ENCODE data around the gene MASTL.
"Not testable (repeated sequence)": the region's sequence is repeated elsewhere in the genome, so short reads cannot be mapped to it uniquely, and the experiment has no call there.

MASTL gene

GRCh38 chr10:27153329-27153728, 1.8 kb upstream of the MASTL start:
- Histone ChIP-seq H3F3A (ENCODE audit: control insufficient read depth, insufficient read depth) (peaks cover 3% of the 10 kb centered on the region; the same call in 1 of the 2 replicates), H3K4me1 (ENCODE audit: control insufficient read depth, low read length) (peaks cover 33% of the 10 kb centered on the region), H3K9me2 (replicated peaks; ENCODE audit: control insufficient read depth, low read length) (no peaks in the 10 kb centered on the region), H4K20me1 (ENCODE audit: control insufficient read depth, insufficient read depth, low read depth, low read length) (peaks cover 35% of the 10 kb centered on the region), H3K27ac (ENCODE audit: low read depth, low read length) (peak overlapping the region; percentile 97; the same call in 1 of the 2 replicates), H3K9me3 (ENCODE audit: control insufficient read depth, insufficient read depth, low read length) (no peaks in the 10 kb centered on the region), H3K27me3 (ENCODE audit: control insufficient read depth, low read length) (no peaks in the 10 kb centered on the region), H3K36me3 (ENCODE audit: control insufficient read depth, low read length) (peaks cover 70% of the 10 kb centered on the region), H3K4me2 (ENCODE audit: low read length) (peak overlapping the region; percentile 87), H3K4me3 (ENCODE audit: low read length) (peak overlapping the region; percentile 100), H3K79me2 (ENCODE audit: control insufficient read depth, low read length) (peaks cover 97% of the 10 kb centered on the region)
- TF ChIP-seq CTCF (IDR thresholded peaks at IDR 0.05; ENCODE audit: low read depth, low read length, poor library complexity, severe bottlenecking), result no peak
- no peak for TF ChIP-seq EZH2phosphoT487 (IDR thresholded peaks at IDR 0.05; ENCODE audit: borderline replicate concordance, low read length)

- no peaks in the 10 kb centered on the region for H3K27me3 ChIP-seq (ENCODE audit: control insufficient read depth, low read length)
- H3K4me3 ChIP-seq (ENCODE audit: low read length), result peak overlapping the region; percentile 100
- no peaks in the 10 kb centered on the region for H3K9me2 ChIP-seq (replicated peaks; ENCODE audit: control insufficient read depth, low read length)
- peak overlapping the region; percentile 87 for H3K4me2 ChIP-seq (ENCODE audit: low read length)
- TF ChIP-seq CTCF (IDR thresholded peaks at IDR 0.05; ENCODE audit: low read depth, low read length, poor library complexity, severe bottlenecking), result no peak
- TF ChIP-seq EZH2phosphoT487 (IDR thresholded peaks at IDR 0.05; ENCODE audit: borderline replicate concordance, low read length), result no peak
- H4K20me1 ChIP-seq (ENCODE audit: control insufficient read depth, insufficient read depth, low read depth, low read length), result peaks cover 39% of the 10 kb centered on the region
- H3F3A ChIP-seq (ENCODE audit: control insufficient read depth, insufficient read depth), result peaks cover 3% of the 10 kb centered on the region; the same call in 1 of the 2 replicates
- peaks cover 70% of the 10 kb centered on the region for H3K36me3 ChIP-seq (ENCODE audit: control insufficient read depth, low read length)
- no peaks in the 10 kb centered on the region for H3K9me3 ChIP-seq (ENCODE audit: control insufficient read depth, insufficient read depth, low read length)
- H3K79me2 ChIP-seq (ENCODE audit: control insufficient read depth, low read length), result peaks cover 97% of the 10 kb centered on the region
- peaks cover 33% of the 10 kb centered on the region for H3K4me1 ChIP-seq (ENCODE audit: control insufficient read depth, low read length)
- H3K27ac ChIP-seq (ENCODE audit: low read depth, low read length), result peak overlapping the region; percentile 97
Observed at GRCh38 chr10:27153845-27154193, 1.3 kb upstream of the MASTL start.

- Histone ChIP-seq H3K4me2 (ENCODE audit: low read length) (peak overlapping the region; percentile 89), H3K27ac (ENCODE audit: low read depth, low read length) (peak overlapping the region; percentile 97), H3K79me2 (ENCODE audit: control insufficient read depth, low read length) (peaks cover 87% of the 10 kb centered on the region), H4K20me1 (ENCODE audit: control insufficient read depth, insufficient read depth, low read depth, low read length) (peaks cover 30% of the 10 kb centered on the region), H3K36me3 (ENCODE audit: control insufficient read depth, low read length) (peaks cover 79% of the 10 kb centered on the region), H3K4me3 (ENCODE audit: low read length) (peak overlapping the region; percentile 100), H3K4me1 (ENCODE audit: control insufficient read depth, low read length) (peaks cover 27% of the 10 kb centered on the region)
- not testable (repeated sequence) for H3K27me3 ChIP-seq (ENCODE audit: control insufficient read depth, low read length); H3K9me3 ChIP-seq (ENCODE audit: control insufficient read depth, insufficient read depth, low read length); H3F3A ChIP-seq (ENCODE audit: control insufficient read depth, insufficient read depth); H3K9me2 ChIP-seq (replicated peaks; ENCODE audit: control insufficient read depth, low read length)
Observed at GRCh38 chr10:27156566-27156965, 1.4 kb downstream of the MASTL start.

GRCh38 chr10:27157150-27157549, 2.0 kb downstream of the MASTL start:
- H3K79me2 ChIP-seq (ENCODE audit: control insufficient read depth, low read length), result peaks cover 81% of the 10 kb centered on the region
- no peaks in the 10 kb centered on the region for H3K27me3 ChIP-seq (ENCODE audit: control insufficient read depth, low read length)
- TF ChIP-seq EZH2phosphoT487 (IDR thresholded peaks at IDR 0.05; ENCODE audit: borderline replicate concordance, low read length) (no peak), CTCF (IDR thresholded peaks at IDR 0.05; ENCODE audit: low read depth, low read length, poor library complexity, severe bottlenecking) (no peak)
- no peaks in the 10 kb centered on the region for H3K9me2 ChIP-seq (replicated peaks; ENCODE audit: control insufficient read depth, low read length)
- no peak overlapping the region for H3K27ac ChIP-seq (ENCODE audit: low read depth, low read length)
- H3K4me2 ChIP-seq (ENCODE audit: low read length), result peak overlapping the region; percentile 89
- H3K4me1 ChIP-seq (ENCODE audit: control insufficient read depth, low read length), result peaks cover 27% of the 10 kb centered on the region
- peak overlapping the region; percentile 100 for H3K4me3 ChIP-seq (ENCODE audit: low read length)
- no peaks in the 10 kb centered on the region for H3K9me3 ChIP-seq (ENCODE audit: control insufficient read depth, insufficient read depth, low read length)
- peaks cover 3% of the 10 kb centered on the region; the same call in 1 of the 2 replicates for H3F3A ChIP-seq (ENCODE audit: control insufficient read depth, insufficient read depth)
- peaks cover 84% of the 10 kb centered on the region for H3K36me3 ChIP-seq (ENCODE audit: control insufficient read depth, low read length)
- H4K20me1 ChIP-seq (ENCODE audit: control insufficient read depth, insufficient read depth, low read depth, low read length), result peaks cover 29% of the 10 kb centered on the region
